Right lobe of liver (tissue), 6 donors: ENCODE measurements around the gene CLEC2D. TPM values are rescaled to one million over a fixed set of nuclear protein-coding genes. Genes with fewer than 3 reads are reported as not detected.
A peak's percentile ranks its signal among the peaks of the same experiment; 100 is the strongest.
"Not testable (repeated sequence)": the region's sequence is repeated elsewhere in the genome, so short reads cannot be mapped to it uniquely, and the experiment has no call there.

Experiments used
- ATAC-seq, 4 donors: fragments of 200-7000 bp; cut with Tn5 transposase; one replicate each; pipeline ENCODE4 v1.9.1; 2020; ENCODE audit warnings: mild to moderate bottlenecking in 4 of 4, moderate library complexity in 4 of 4
- DNase-seq, 3 donors: peaks; one replicate each; pipeline ENCODE4 v3.0.0-alpha.2; 2020
- H3K27ac ChIP-seq, 3 donors: fragments of 200-600 bp; one replicate each; pipeline ENCODE4 v1.8.0; 2022
- H3K27me3 ChIP-seq, 2 donors: fragments of 200-600 bp; one replicate each; pipeline ENCODE4 v1.8.0; 2022
- H3K36me3 ChIP-seq, 4 donors: fragments of 200-600 bp; sonication (generic) in 1 of 4; one replicate each; pipeline versions ENCODE4 v1.5.1 to v1.8.0; 2017 to 2022; ENCODE audit warnings: control low read depth in 1 of 4
- H3K4me1 ChIP-seq, 4 donors: fragments of 200-600 bp; sonication (generic) in 1 of 4; one replicate each; pipeline versions ENCODE4 v1.5.1 to v1.8.0; 2017 to 2022; ENCODE audit warnings: control low read depth in 1 of 4
- H3K4me3 ChIP-seq, 3 donors: fragments of 200-600 bp; one replicate each; pipeline ENCODE4 v1.8.0; 2022
- H3K9me3 ChIP-seq, 4 donors: fragments of 200-600 bp; sonication (generic) in 1 of 4; one replicate each; pipeline versions ENCODE4 v1.5.1 to v1.8.0; 2017 to 2022; ENCODE audit warnings: control low read depth in 1 of 4
- CTCF ChIP-seq, 4 donors: fragments of 200-600 bp in 3 of 4; fragments of 450-650 bp in 1 of 4; IDR thresholded peaks; one replicate each; pipeline versions ENCODE4 v1.5.1 to v1.8.0; 2016 to 2022; ENCODE audit warnings: antibody characterized with exemption in 4 of 4, mild to moderate bottlenecking in 2 of 4
- POLR2A ChIP-seq: fragments of 450-650 bp; IDR thresholded peaks from one replicate; pipeline ENCODE4 v1.6.1; 2017; ENCODE audit warnings: antibody characterized with exemption, mild to moderate bottlenecking
- WGBS: methylation state at CpG from one replicate; pipeline ENCODE4 v1.1.6; 2018; ENCODE audit warnings: low coverage, low lambda C conversion rate; ENCODE audit not compliant: insufficient coverage; ENCODE audit errors: missing lambda C conversion rate; 5-methylcytosine and 5-hydroxymethylcytosine counted together
- intact Hi-C, 2 donors: fragments of 100-400 bp; cut with DNase I; formaldehyde crosslinking; loops; one replicate each; pipeline versions ENCODE4 v1.11.2 to v1.14.1; 2022
- total RNA-seq, 6 experiments: library from RNA; depleted of rRNA in 2 of 6; stranded (reverse); fragments of >200 nt in 2 of 6; fragmentation: NEBNext Ultra II Directional in 3 of 6; extraction: Animal tissue kit (Norgen Biotek cat#: 25700) in 3 of 6; gene quantifications; one replicate each; pipeline versions ENCODE4 v1.1.0 to v1.2.4, GENCODE V29; 2016 to 2023
- donor health status: DM: no; HTN: yes; CAD: no.
- donor health status: DM: no; HTN: no; CAD: no.
- donor health status: DM: no; HTN: no; CAD: no.
- donor health status: DM: no; HTN: yes; CAD: no.
- donor health status: DM: no; HTN: yes; CAD: no.

Gene CLEC2D
- total RNA-seq, 6 experiments from 2014 or later: 0.62 to 4.4 (median 1.6) TPM

- H3K36me3 ChIP-seq: no peaks in the 10 kb centered on the region
- peak in 3 of 4 donors; percentile 36 to 50 (median 39) for ATAC-seq
- H3K4me1 ChIP-seq: no peaks in the 10 kb centered on the region
- intact Hi-C loops: no loop called here
- DNase-seq: no peak
- no peaks in the 10 kb centered on the region for H3K9me3 ChIP-seq
- 53% methylated on average over 3 of the region's 3 CpGs for WGBS
- TF ChIP-seq POLR2A (no peak), CTCF (IDR thresholded peaks at IDR 0.05) (no peak)
- peak overlapping the region in 1 of 3 donors; percentile 12 for H3K27ac ChIP-seq
- H3K4me3 ChIP-seq: no peak overlapping the region
- H3K27me3 ChIP-seq: no peaks in the 10 kb centered on the region
These were observed 67.6 kb downstream of the CLEC2D start for GRCh38 chr12:9736936-9737705.

- ATAC-seq, H3K36me3 ChIP-seq, H3K9me3 ChIP-seq, H3K4me1 ChIP-seq, H3K27me3 ChIP-seq, DNase-seq, intact Hi-C loops, H3K27ac ChIP-seq, H3K4me3 ChIP-seq: not testable (repeated sequence)
- WGBS: 83% methylated on average over 7 of the region's 14 CpGs
These were observed 69.4 kb downstream of the CLEC2D start for GRCh38 chr12:9738905-9739304.

GRCh38 chr12:9739404-9740105 is 70.0 kb downstream of the CLEC2D start:
- H3K36me3 ChIP-seq, H3K4me1 ChIP-seq, H3K9me3 ChIP-seq, intact Hi-C loops, H3K27me3 ChIP-seq, H3K27ac ChIP-seq, ATAC-seq: not testable (repeated sequence)
- 40% methylated on average over 1 of the region's 54 CpGs for WGBS
- DNase-seq: peak in 1 of 3 donors; percentile 55
- H3K4me3 ChIP-seq: peak overlapping the region in 2 of 3 donors; percentile 6 to 36

DNA sequence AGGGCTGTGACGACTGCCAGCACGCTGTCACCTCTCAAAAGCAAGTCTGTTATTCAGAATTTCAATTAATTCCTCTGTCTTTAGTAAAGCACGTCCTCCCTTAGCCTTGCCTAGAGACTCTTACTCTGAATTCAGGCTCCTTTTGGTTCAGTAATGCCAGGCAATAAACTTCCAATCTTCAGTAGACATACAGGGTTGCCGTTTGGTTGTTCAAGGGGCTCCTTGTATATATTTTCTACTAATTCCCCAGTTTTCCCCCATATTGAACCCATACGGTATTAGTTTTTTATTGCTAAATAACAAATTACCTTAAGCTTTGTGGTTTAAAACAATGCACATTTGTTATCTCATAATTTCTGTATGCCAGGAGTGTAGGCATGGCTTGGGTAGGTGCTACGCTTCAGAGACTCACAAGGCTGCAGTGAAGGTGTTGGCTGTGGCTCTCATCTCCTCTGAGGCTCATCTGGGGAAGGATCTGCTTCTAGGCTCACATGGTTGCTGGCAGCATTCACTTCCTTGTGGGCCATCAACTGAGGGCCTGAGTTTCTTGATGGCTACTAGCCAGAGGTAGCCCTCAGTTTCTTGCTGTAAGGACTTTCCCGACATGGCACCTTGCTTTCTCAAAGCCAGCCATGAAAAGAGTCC is 70.7 kb downstream of the CLEC2D start:
- WGBS: 58% methylated on average over 4 of the region's 7 CpGs

DNA sequence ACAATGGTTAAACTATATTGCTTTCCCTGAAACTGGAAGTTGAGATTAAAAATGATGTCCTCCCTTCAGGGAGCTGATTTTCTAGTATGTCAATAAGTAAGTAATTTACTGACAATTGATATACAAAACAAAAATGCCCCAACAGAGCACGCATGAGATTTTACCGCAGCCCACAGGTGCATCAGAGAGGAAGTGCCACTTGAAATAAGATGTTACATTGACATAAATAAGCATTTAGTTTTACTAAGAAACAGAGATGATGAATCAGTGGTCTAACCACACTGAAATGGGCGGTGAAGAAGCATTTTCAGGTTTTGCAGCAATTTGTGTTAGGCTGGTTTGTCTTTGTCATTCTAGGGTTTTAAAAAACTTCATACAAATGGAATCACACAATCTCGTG is 72.2 kb downstream of the CLEC2D start:
- Histone ChIP-seq H3K27ac (no peak overlapping the region), H3K4me1 (no peaks in the 10 kb centered on the region), H3K4me3 (no peak overlapping the region), H3K9me3 (no peaks in the 10 kb centered on the region), H3K36me3 (no peaks in the 10 kb centered on the region), H3K27me3 (peaks cover 0 to 5% of the 10 kb centered on the region in 2 donors)
- ATAC-seq: peak in 1 of 4 donors; percentile 28
- 54% methylated on average over 4 of the region's 4 CpGs for WGBS
- intact Hi-C loops: no loop called here
- DNase-seq: no peak
- TF ChIP-seq CTCF (IDR thresholded peaks at IDR 0.05): no peak
- no peak for TF ChIP-seq POLR2A

More for the DNA sequence above, 70.7 kb downstream of the CLEC2D start:
- Histone ChIP-seq H3K4me3 (peak overlapping the region in 1 of 3 donors; percentile 36), H3K4me1 (no peaks in the 10 kb centered on the region), H3K27ac (no peak overlapping the region), H3K36me3 (no peaks in the 10 kb centered on the region), H3K9me3 (no peaks in the 10 kb centered on the region), H3K27me3 (peaks cover 0 to 5% of the 10 kb centered on the region in 2 donors)
- DNase-seq (no peak), ATAC-seq (no peak)
- intact Hi-C loops: no loop called here
- no peak for TF ChIP-seq POLR2A
- no peak for TF ChIP-seq CTCF (IDR thresholded peaks at IDR 0.05)
